Stimulated activated CD8-positive, alpha-beta memory T cell treated with anti-CD3 and anti-CD28 coated beads, Interleukin-12 subunit alpha, Interleukin-12 subunit beta, amount 100 ng/mL, for 1 hour (primary cell): ENCODE results near the gene PPIL4.
"Not testable (repeated sequence)": the region's sequence is repeated elsewhere in the genome, so short reads cannot be mapped to it uniquely, and the experiment has no call there.

Source experiments
- DNase-seq: peaks from one replicate; pipeline ENCODE4 v3.0.0-alpha.2; 2020; ENCODE audit warnings: low read depth

PPIL4 gene

GRCh38 chr6:149483849-149484655 lies 61.8 kb downstream of the PPIL4 start:
- DNase-seq = no peak

- no peak for DNase-seq
These were observed 62.5 kb downstream of the PPIL4 start for GRCh38 chr6:149483334-149483725.

- no peak for DNase-seq
These were observed 63.1 kb downstream of the PPIL4 start for GRCh38 chr6:149482545-149483333.

GRCh38 chr6:149480502-149481280 lies 65.2 kb downstream of the PPIL4 start:
- DNase-seq = no peak

- DNase-seq = no peak
These were observed 67.1 kb downstream of the PPIL4 start for GRCh38 chr6:149478631-149479314.

GRCh38 chr6:149477544-149477943 lies 68.3 kb downstream of the PPIL4 start:
- no peak for DNase-seq

- DNase-seq = no peak
These were observed 68.9 kb downstream of the PPIL4 start for GRCh38 chr6:149476789-149477455.

GRCh38 chr6:149474108-149474935 lies 71.5 kb downstream of the PPIL4 start:
- no peak for DNase-seq

- no peak for DNase-seq
These were observed 72.5 kb downstream of the PPIL4 start for GRCh38 chr6:149473080-149474052.

- DNase-seq = no peak
These were observed 73.6 kb downstream of the PPIL4 start for GRCh38 chr6:149472241-149472640.

GRCh38 chr6:149471801-149472200 lies 74.0 kb downstream of the PPIL4 start:
- DNase-seq = no peak

GRCh38 chr6:149470948-149471347 lies 74.9 kb downstream of the PPIL4 start:
- no peak for DNase-seq

GRCh38 chr6:149468179-149468578 lies 77.7 kb downstream of the PPIL4 start:
- DNase-seq = no peak

- DNase-seq = no peak
These were observed 78.6 kb downstream of the PPIL4 start for GRCh38 chr6:149467265-149467664.

GRCh38 chr6:149464411-149464810 lies 81.4 kb downstream of the PPIL4 start:
- no peak for DNase-seq

GRCh38 chr6:149463781-149464180 lies 82.1 kb downstream of the PPIL4 start:
- DNase-seq = no peak

- DNase-seq = not testable (repeated sequence)
These were observed 83.1 kb downstream of the PPIL4 start for GRCh38 chr6:149462712-149463111.

- DNase-seq = no peak
These were observed 84.2 kb downstream of the PPIL4 start for GRCh38 chr6:149461670-149462069.

- DNase-seq = not testable (repeated sequence)
These were observed 85.6 kb downstream of the PPIL4 start for GRCh38 chr6:149460249-149460648.
